HG02642 (cell line): ENCODE measurements around the gene CHL1.
A peak's percentile ranks its signal among the peaks of the same experiment; 100 is the strongest.

Experiments
- ATAC-seq: cut with Tn5 transposase; IDR thresholded peaks from one replicate; pipeline ENCODE4 v1.9.1; 2021; ENCODE audit warnings: mild to moderate bottlenecking; ENCODE audit not compliant: unreplicated experiment, poor library complexity

CHL1 gene

DNA sequence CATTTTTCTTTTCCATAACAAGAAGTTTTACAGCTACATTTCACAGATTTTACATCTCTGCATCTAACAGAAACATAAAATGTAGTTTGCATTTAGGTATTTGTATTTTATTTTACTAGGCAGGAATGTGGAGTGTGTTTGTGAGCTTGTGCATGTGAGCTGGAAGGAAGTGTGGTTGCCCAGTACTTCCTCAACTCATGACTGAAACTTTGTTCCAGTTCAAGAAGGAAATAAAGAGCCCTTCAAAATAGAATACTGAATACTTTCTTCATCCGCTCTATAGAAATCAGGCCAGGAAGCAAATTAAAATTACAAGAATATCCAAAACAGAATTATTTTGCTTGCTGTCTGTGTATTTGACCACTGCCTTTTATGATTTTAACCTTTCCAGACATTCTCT lies 81.3 kb downstream of the CHL1 start:
- no peak for ATAC-seq

DNA sequence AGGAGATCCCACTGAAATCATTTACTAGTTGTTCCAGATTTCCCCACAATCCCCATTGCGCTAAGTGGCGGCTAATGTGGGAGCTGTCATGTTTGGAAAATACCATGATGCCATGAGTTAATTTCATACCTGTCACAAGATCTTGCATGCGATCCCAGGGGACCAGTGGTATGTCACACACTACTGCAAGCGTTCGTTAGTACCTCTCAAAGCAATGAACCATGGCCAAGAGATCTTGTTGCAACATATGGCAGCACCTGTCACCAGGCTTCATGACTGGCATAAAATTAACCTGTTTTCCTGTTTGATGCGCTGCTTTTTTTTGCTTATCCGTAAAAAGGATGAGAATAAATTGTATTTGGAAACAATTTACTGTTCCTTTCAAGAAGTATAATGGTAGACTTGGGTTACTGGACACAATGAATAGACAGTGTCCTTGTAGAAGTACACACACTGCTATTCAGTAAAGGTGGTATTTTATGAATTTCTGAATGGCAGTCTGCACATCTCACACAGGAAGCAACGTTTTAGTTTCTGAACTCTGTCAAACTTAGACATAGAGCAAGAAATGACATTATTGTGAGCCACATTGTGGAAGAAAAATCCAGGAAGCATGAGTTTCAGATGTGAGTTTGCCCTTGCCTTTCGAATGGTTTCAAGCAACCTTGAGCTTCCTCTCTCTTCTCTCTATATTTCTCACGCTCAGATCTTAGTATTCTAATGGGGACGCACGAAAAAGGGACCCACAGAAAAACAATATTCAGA lies 81.9 kb downstream of the CHL1 start:
- peak; percentile 85 for ATAC-seq

DNA sequence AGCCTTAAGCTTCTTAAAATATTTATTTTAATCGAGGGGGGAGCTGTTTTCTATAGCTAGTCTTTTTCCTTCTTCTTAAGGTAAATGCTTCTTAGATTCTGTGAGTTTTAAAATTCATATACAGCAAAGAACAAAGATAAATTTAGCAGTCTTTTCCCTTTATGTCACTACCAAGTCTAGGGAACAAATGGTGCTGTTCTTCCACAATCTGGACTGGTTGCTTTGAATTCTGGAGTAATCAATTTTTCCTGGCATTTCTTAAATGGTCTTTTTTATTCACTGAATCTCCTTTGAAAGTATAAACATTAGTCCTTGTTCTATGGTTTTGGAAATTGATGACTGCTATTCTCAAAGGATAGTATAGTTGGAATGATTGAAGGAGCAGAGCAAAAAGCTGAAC lies 82.8 kb downstream of the CHL1 start:
- no peak for ATAC-seq

DNA sequence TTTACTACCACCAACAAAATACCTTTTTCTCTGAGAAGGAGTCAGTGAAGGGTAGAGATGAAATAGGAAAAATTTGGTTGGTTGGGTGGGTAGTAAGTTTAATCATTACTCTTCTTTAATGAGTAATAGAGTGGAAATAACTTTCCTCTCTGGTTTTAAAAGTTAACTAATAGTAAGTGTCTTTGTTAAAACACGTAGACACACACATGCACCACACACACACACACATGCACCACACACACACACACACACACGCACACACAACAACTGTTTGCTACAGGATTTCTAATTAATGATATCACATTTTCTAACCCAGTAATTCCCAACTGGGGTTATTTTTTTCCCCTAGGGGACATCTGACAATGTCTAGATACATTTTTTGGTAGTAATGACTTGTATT lies 84.1 kb downstream of the CHL1 start:
- no peak for ATAC-seq

DNA sequence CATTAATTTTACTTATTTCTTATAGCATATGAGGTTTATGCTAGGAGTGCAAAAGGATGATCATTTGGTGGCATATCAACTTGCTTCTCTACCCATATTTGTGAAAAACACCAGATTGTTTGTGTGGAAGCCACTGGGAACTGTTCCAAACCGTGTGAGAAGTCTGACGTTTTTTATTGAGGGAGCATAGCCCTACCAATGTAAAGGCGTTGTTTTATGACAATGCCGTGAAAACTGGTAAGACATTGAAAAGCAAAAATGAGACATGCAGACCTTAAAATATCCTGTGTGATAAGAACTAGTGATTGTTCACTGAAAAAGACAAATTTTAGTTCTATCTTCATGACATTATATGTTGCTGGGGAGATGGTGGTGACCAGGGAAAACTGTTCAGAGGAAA lies 87.8 kb downstream of the CHL1 start:
- no peak for ATAC-seq

DNA sequence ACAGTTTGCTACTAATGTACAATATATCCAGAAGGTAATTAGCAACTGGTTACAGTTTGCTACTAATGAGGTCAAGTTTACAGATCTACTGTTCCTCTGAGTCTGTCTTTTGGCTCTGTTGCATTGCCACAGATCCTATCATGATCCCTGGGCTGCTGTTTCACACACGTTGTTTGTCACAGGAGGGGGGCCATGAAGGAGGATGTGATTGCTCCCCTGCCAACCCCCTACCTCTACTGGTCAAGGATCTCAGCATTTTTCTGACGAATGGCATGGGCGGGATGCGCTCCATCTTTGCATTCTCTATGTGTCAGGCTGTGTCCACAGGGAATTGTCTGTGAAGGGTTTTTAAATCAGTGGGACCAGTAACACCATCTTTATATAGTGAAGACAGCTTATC lies 91.9 kb downstream of the CHL1 start:
- no peak for ATAC-seq

DNA sequence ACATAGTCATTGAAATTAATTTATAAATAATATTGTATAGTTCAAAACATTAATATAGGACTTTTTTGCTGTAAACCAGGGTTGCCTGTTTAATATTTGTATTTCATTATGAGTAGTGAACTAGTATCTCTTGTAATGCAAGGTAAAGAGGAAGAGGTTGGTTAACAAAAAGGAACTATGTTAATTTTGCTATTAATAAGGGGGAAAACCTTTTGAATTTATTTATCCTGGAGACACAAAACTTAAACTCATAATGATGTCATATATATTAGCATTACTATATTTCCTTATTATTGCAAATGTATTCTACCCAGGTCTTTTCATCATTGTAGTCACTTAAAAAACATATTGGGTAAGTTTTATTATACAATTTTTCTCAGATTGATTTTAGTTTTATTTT lies 94.5 kb downstream of the CHL1 start:
- ATAC-seq, result no peak

DNA sequence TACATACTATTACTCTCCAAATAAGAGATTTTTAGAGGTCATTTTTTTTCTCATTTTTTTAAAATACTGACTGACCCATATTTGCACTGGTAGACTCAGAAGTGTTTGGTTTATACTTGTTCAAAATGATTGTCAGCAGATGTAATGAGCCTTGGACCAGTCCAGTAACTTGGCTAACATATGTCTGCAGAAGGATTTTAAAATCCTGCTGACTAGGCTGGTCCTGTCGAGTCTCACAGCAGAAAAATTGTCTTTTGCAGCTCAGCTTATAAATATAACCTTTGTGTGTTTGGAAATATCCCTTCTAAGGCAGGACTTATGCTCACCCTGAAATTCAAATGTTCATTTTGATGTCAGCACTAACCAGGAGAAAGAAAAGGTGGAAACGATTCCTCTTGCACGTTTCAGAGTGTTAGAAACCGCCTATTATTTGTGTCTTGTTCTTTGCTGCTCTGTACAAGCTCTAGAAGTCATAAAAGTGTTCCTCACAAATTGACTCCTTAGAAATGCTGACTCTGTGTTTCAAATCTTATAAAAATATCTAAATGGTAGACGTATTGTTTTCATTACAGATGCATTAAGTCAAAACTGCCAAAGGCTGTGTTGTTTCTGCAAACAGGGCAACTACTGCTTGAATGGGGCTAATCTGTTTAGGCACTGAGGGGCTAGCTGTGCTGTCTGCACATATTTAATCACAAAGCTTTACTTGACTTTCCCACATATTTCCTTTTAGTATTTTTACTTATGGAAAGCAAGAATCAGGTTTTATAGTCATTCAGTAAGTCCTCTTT lies 95.3 kb downstream of the CHL1 start:
- no peak for ATAC-seq

DNA sequence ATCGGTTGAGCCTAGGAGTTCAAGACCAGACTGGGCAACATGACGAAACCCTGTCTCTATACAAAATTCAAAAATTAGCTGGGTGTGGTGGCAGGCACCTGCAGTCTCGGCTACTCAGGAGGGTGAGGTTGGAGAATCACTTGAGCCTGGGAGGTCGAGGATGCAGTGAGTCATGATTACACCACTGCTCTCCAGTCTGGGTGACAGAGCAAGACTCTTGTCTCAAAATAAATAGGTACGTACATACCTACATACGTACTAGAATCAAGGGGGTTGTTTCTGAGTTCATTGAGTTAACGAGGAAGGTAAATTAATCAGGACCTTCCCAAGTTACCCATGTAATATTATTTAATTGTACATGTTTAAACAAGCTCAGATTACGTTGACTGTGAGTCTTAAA lies 97.5 kb downstream of the CHL1 start:
- no peak for ATAC-seq

DNA sequence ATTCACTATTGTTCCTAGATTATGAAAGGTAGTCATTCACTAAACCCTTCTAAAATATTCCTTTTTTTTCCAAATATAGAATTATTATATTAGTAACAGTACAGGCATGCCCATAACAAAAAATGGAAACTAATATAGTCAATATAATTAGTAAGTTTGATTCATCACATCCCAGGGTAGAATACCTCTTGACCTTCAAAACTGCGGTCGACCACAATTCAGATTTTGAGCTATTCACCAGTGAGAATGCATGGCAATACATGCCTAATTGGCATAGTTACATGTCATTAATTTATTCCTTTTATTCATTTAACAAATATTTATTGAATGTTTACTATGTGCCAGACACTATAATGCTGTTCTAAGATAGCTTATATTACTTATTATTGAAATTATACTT lies 98.0 kb downstream of the CHL1 start:
- ATAC-seq, result no peak

DNA sequence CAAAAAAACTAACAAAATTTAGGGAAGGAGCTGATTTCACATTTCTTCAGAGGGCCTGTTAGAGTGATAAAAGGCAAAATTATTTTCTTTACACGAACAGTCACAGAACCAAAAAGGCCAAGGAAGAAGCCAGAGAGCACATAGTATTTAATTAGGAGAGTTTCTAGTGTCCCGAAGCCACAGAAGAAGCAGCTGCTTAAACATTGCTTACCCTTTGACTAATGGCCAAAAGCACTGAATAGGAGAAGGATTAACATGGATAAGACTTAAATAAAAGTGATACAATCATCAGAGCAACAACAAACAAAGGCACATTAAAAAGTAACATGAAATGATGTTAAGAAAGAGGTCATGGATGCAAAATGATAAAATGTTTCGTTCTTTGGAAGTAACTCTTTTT lies 98.6 kb downstream of the CHL1 start:
- ATAC-seq, result no peak

DNA sequence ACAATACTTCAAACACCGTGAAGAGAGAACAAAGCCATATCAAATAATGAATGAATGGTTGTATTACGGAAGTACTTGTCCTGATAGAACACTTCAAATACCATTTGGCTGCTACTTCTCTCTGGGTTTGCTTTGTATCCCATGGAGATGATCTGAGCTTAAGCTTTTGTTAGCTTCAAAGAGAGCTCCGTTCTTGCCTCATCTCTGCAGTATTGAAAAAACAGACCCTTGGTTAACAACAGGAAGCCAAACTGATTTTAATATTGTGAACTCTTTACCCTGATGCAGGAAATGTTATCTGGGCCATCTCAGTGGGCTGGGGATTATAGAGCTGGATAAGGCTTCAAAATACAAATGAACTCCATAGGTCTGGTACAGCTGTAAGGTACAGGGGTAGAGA lies 101.0 kb downstream of the CHL1 start:
- ATAC-seq, result no peak

DNA sequence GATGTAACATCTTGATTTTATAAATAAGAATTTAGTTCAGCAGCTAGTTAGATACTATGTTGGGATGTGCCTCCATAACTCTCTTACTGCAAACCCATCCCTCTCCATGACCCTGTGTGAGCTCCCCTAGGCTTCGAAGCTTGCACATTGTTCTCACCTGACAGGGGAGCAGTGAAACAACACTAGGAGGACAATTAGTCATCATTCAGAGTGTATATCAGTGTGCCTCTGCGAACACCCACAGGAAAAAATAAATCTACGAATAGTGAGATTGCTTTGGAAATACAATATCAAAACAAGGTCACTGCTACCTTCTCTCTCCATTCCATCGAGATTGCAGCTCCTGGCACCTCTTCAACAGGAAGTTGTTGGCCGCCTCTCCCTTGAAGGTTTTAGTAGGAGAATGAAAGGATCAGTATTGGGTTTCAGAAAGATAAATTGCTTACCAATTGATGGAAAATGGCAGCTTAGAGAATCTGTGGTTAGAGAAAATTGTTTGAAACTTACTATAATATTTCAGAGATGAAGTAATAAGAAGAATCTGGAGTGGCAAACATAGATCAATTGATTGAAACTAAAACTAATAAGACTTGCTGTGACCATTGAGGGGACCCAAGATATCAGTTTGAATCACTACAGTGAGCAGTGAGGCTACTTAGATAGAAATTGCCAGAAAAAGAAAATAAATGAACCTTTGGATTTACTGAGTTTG lies 103.2 kb downstream of the CHL1 start:
- ATAC-seq, result no peak

DNA sequence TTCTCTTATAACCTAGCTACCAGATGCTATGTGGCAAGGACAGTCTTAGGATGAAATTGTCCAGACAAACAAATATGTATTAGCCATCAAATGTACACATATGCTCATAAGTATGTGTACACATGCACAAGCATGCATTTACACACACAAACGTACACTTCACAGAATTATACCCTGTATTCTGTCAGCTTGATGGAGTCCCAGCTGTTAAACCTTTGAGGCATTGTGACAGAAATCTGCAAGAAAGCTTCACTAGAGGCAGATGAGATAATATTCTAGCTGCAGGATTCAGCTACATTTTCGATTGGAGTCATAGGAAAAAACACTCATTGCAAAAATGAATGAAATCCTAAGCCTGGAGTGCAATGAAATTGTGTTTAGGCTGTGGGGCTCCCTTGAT lies 110.6 kb downstream of the CHL1 start:
- ATAC-seq, result no peak

DNA sequence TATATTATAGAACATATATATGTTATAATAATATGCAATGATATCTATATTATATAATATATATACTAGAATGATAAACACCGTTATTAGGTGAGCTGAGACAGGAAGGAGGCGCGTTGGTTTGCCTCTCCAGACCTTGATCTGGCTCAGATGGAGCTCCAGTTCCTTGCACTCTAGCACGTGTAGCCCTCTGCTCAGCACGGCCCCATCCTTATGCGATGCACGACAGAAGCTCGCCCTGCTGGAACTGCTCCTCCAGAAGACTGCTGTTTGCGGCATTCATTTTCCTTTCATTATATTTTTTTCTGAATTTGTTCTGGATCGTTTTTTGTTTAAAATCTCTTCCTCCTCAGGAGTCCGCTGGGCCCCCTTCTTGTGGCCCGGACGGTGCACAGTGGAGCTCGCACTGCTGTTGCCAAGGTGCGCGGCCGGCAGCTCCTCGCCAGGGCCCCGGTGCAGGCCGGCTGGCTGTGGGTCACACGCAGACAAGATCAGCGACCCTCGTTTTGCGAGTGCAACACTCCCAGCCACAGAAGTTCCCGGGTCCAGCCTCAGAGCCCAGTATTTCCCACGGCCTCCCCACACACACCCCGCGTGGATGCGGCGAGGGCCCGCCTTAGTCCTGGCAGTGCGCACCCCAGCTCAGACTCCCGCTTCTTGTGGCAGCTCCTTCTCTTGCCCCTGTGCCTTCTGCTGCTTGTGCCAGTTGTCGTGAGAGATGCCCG lies 112.2 kb downstream of the CHL1 start:
- no peak for ATAC-seq

DNA sequence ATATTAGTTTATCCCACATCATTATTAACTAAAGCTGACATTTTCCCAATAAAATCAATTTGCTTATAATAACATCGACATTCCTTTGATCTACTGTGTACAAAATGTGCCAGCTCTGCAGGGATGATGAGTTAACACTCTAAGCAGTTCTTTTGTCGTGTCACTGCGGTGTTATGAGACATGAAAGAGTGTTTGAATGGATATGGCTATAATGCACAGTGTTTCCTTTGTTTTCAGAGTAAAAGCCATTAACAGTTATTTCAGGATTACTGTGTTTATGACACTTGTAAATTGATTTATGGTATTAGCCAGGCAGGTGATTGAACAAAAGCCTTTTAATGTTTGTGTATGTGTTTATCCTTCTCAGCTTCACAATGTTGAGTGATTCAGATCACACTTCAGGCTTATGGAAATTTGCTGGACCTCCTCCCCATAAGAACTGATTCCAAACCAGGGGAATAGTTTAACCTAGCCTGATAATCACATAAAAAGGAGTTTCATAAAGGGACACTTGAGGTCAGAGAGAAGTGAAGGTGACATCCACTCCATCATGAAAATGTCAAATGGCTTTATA lies 115.7 kb downstream of the CHL1 start:
- ATAC-seq, result no peak

DNA sequence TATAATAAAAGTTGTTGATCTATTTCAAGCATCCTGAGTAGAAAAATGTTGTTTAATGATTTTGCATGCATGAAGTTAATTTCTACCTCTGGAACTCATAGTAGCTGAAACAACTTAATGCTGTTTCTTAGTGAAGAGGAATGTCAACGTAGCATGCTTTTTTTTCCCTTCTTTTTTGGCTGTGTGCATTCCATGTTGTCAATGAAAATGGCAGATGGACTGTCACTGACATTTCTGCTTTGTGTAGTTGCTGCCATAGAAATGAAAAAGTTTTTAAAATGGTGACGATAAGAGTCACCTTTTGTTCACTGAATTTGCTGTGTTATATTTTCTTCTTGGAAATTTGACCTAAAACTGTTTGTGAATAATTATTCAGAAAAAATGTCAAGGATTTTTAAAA lies 116.3 kb downstream of the CHL1 start:
- ATAC-seq, result no peak

DNA sequence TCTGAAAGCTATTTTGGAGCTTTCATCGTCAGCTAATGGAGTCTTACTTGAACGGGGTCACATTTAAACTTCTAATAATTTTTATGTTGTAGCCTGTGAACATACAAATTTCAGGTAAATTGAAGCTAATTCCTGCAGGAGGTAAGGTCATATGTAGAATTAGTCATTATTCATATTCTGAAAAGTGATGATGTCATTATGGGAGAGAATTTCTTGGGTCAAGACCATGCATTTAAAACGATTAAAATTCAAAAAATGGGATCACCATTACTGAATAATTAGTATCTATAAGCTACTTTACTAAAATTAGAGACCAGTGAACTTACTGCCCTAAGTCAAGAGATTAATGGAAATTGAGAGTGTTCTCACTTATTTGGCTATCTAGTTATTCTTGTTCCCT lies 120.4 kb downstream of the CHL1 start:
- no peak for ATAC-seq

DNA sequence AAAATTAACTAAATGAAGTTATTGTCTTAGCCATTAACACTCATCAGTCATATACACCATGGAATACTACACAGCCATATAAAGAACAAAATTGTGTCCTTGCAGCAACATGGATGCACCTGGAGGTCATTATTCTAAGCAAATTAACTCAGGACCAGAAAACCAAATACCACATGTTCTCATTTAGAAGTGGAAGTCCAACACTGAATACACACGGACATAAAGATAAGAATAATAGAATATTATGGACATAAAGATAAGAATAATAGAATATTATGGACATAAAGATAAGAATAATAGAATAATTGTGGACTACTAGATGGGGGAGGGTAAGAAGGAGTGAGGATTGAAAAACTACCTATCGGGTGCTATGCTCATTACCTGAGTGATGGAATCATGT lies 122.3 kb downstream of the CHL1 start:
- ATAC-seq, result no peak

DNA sequence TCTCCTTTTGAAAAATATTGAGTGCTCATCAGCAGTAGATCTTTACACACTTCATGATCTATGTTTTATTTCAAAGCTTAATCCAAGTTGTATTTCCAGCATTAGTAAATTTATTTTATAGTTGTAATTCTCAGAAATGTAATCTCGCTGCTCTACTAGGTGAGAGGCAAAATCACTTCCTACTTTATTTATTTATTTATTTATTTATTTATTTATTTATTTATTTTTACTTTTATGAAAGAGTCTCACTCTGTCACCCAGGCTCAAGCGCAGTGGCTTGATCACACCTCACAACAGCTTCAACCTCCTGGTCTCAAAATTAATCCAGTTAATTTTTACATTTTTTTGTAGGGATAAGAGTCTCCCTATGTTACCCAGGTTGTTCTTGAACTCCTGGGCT lies 127.9 kb downstream of the CHL1 start:
- no peak for ATAC-seq
